HTR-8/SVneo (cell line): ENCODE results near the gene GRB10.

Source experiments
- DNase-seq: peaks from one replicate; pipeline ENCODE4 v3.0.0; 2011; ENCODE audit warnings: low spot score, mixed read lengths; ENCODE audit not compliant: insufficient read length
- FAIRE-seq: peaks from 2 replicates; lab custom pipeline; 2011; peaks lifted over from hg19 to GRCh38; lab: Jason Lieb, UNC

The GRB10 gene

GRCh38 chr7:50679218-50680007, 103.3 kb downstream of the GRB10 start:
- DNase-seq (peak; percentile 13), FAIRE-seq (no peak)

- FAIRE-seq (no peak), DNase-seq (no peak)
These were observed 104.1 kb downstream of the GRB10 start for GRCh38 chr7:50678586-50678985.

GRCh38 chr7:50677638-50677996, 105.1 kb downstream of the GRB10 start:
- FAIRE-seq (no peak), DNase-seq (no peak)

- FAIRE-seq (no peak), DNase-seq (no peak)
These were observed 105.7 kb downstream of the GRB10 start for GRCh38 chr7:50676740-50677637.

GRCh38 chr7:50676079-50676478, 106.6 kb downstream of the GRB10 start:
- no peak for DNase-seq
- no peak for FAIRE-seq

GRCh38 chr7:50674896-50675835, 107.5 kb downstream of the GRB10 start:
- DNase-seq: no peak
- no peak for FAIRE-seq

- FAIRE-seq (no peak), DNase-seq (no peak)
These were observed 108.4 kb downstream of the GRB10 start for GRCh38 chr7:50674299-50674698.

- no peak for DNase-seq
- FAIRE-seq: no peak
These were observed 109.6 kb downstream of the GRB10 start for GRCh38 chr7:50673096-50673495.

GRCh38 chr7:50672045-50672444, 110.7 kb downstream of the GRB10 start:
- FAIRE-seq: no peak
- no peak for DNase-seq

GRCh38 chr7:50671386-50671785, 111.3 kb downstream of the GRB10 start:
- DNase-seq (no peak), FAIRE-seq (no peak)

GRCh38 chr7:50669890-50670289, 112.8 kb downstream of the GRB10 start:
- FAIRE-seq: no peak
- DNase-seq: no peak

GRCh38 chr7:50667789-50668226, 114.9 kb downstream of the GRB10 start:
- DNase-seq: no peak
- FAIRE-seq: no peak

- no peak for FAIRE-seq
These were observed 115.4 kb downstream of the GRB10 start for GRCh38 chr7:50667338-50667737.

GRCh38 chr7:50666124-50666496, 116.6 kb downstream of the GRB10 start:
- DNase-seq (no peak), FAIRE-seq (no peak)

More at GRCh38 chr7:50667338-50667737, 115.4 kb downstream of the GRB10 start:
- DNase-seq: no peak

GRCh38 chr7:50665403-50666123, 117.1 kb downstream of the GRB10 start:
- FAIRE-seq (no peak), DNase-seq (no peak)

GRCh38 chr7:50664937-50665336, 117.8 kb downstream of the GRB10 start:
- DNase-seq: no peak
- FAIRE-seq: no peak

- DNase-seq (peak; percentile 17), FAIRE-seq (no peak)
These were observed 118.2 kb downstream of the GRB10 start for GRCh38 chr7:50664461-50664922.

GRCh38 chr7:50663396-50664102, 119.1 kb downstream of the GRB10 start:
- no peak for FAIRE-seq
- DNase-seq: no peak

GRCh38 chr7:50662996-50663395, 119.7 kb downstream of the GRB10 start:
- DNase-seq (no peak), FAIRE-seq (no peak)
